HCT116 (cell line): ENCODE data around the gene CNPY1. TPM values are rescaled to one million over a fixed set of nuclear protein-coding genes. Genes with fewer than 3 reads are reported as not detected.

Experiments used
- ATAC-seq: fragments of 200-7000 bp; cut with Tn5 transposase; 2 replicates; pipeline ENCODE4 v1.9.1; 2020; ENCODE audit warnings: mild to moderate bottlenecking, moderate library complexity
- BruUV-seq: library from RNA; stranded (reverse); fragments of 400-500 nt; replicated peaks from 2 replicates; lab custom pipeline; 2021; lab: Mats Ljungman, UMichigan
- CTCF ChIA-PET: fragments of 300-600 bp; sonication (Branson Sonifier 250); formaldehyde crosslinking; loops from one replicate; lab custom pipeline; 2021; ENCODE audit warnings: antibody characterized with exemption; lab: Charles Lee
- POLR2A ChIA-PET: fragments of 300-600, 350-600 bp; sonication (Branson Sonifier 250); formaldehyde crosslinking; loops from one replicate; lab custom pipeline; 2021; ENCODE audit warnings: antibody characterized with exemption; lab: Charles Lee
- RAD21 ChIA-PET, 2 experiments: fragments of 300-600 bp; sonication (Branson Sonifier 250); formaldehyde crosslinking; loops; one replicate each; lab custom pipeline; 2023; ENCODE audit warnings: low total read pairs in 2 of 2; ENCODE audit not compliant: uncharacterized antibody in 2 of 2, unreplicated experiment in 2 of 2, low non-redundant PET in 1 of 2; lab: Charles Lee
- DNase-seq: peaks from one replicate; pipeline ENCODE4 v3.0.0-alpha.2; 2010; ENCODE audit warnings: low read depth, low spot score
- H2AFZ ChIP-seq: fragments of 200-600 bp; shearing (Covaris generic), sonication (generic); 2 replicates; pipeline ENCODE4 v1.6.1; 2017; ENCODE audit warnings: low read depth, mixed run types, mixed read lengths, antibody characterized with exemption, low read length; ENCODE audit not compliant: poor library complexity, severe bottlenecking
- H3K27ac ChIP-seq: 2 replicates; pipeline ENCODE4 v1.5.1; 2012; ENCODE audit warnings: low read depth, low read length
- H3K27me3 ChIP-seq: fragments of 200-600 bp; sonication (generic); 2 replicates; pipeline ENCODE4 v1.6.1; 2016; ENCODE audit warnings: mixed run types, low read length, mixed read lengths; ENCODE audit not compliant: insufficient read depth
- H3K36me3 ChIP-seq, 2 experiments: fragments of 200-500 bp in 1 of 2; fragments of 200-600 bp in 1 of 2; sonication (Bioruptor generic) in 1 of 2; sonication (generic) in 1 of 2; 2 replicates each; pipeline versions ENCODE4 v1.5.1 to v1.6.1; 2014 to 2016; ENCODE audit warnings: low read length in 2 of 2, inconsistent platforms in 1 of 2, mixed read lengths in 1 of 2, mixed run types in 1 of 2; ENCODE audit not compliant: insufficient read depth in 2 of 2, control insufficient read depth in 1 of 2
- H3K4me1 ChIP-seq, 2 experiments: fragments of 200-600 bp in 1 of 2; sonication (generic) in 1 of 2; 2 replicates each; pipeline versions ENCODE4 v1.5.1 to v1.6.1; 2012 to 2017; ENCODE audit warnings: low read length in 2 of 2, inconsistent platforms in 1 of 2, mild to moderate bottlenecking in 1 of 2, mixed read lengths in 1 of 2, mixed run types in 1 of 2, moderate library complexity in 1 of 2; ENCODE audit not compliant: insufficient read depth in 2 of 2, control insufficient read depth in 1 of 2
- H3K4me2 ChIP-seq: fragments of 200-600 bp; sonication (generic); 2 replicates; pipeline ENCODE4 v1.6.1; 2017; ENCODE audit warnings: mixed run types, low read length, mixed read lengths
- H3K4me3 ChIP-seq, 2 experiments: fragments of 200-600 bp in 1 of 2; sonication (generic) in 1 of 2; replicated peaks in 1 of 2; 2 replicates each; pipeline ENCODE4 v1.5.1; 2011 to 2016; ENCODE audit warnings: low read length in 2 of 2, control low read depth in 1 of 2, low read depth in 1 of 2, mild to moderate bottlenecking in 1 of 2, mixed read lengths in 1 of 2, mixed run types in 1 of 2
- H3K79me2 ChIP-seq: fragments of 200-600 bp; sonication (generic); 2 replicates; pipeline ENCODE4 v1.6.1; 2017; ENCODE audit warnings: mild to moderate bottlenecking, mixed run types, low read length, moderate library complexity, mixed read lengths; ENCODE audit not compliant: insufficient read depth
- H3K9ac ChIP-seq: fragments of 200-600 bp; sonication (generic); 2 replicates; pipeline ENCODE4 v1.6.1; 2016; ENCODE audit warnings: low read length, mixed read lengths
- H3K9me2 ChIP-seq: fragments of 200-600 bp; sonication (generic), shearing (Covaris generic); 2 replicates; pipeline ENCODE4 v1.6.1; 2017; ENCODE audit warnings: mixed run types, mild to moderate bottlenecking, moderate library complexity; ENCODE audit not compliant: insufficient read depth
- H3K9me3 ChIP-seq, 2 experiments: fragments of 200-500 bp in 1 of 2; fragments of 200-600 bp in 1 of 2; sonication (Bioruptor generic) in 1 of 2; sonication (generic) in 1 of 2; 2 replicates each; pipeline ENCODE4 v1.6.1; 2014 to 2017; ENCODE audit warnings: low read length in 2 of 2, mixed read lengths in 2 of 2, inconsistent platforms in 1 of 2, low read depth in 1 of 2, mild to moderate bottlenecking in 1 of 2, mixed run types in 1 of 2, moderate library complexity in 1 of 2; ENCODE audit not compliant: control insufficient read depth in 1 of 2, insufficient read depth in 1 of 2
- H4K20me1 ChIP-seq: fragments of 200-600 bp; sonication (generic), shearing (Covaris generic); 2 replicates; pipeline ENCODE4 v1.6.1; 2017; ENCODE audit warnings: mixed run types, mild to moderate bottlenecking, moderate library complexity; ENCODE audit not compliant: insufficient read depth
- ATF3 ChIP-seq: IDR thresholded peaks from 2 replicates; pipeline ENCODE4 v1.6.1; 2012
- CTCF ChIP-seq, 3 experiments: fragments of 200-600 bp in 1 of 3; sonication (generic) in 1 of 3; IDR thresholded peaks in 2 of 3; conservative IDR thresholded peaks in 1 of 3; 2 replicates each; pipeline ENCODE4 v1.5.1; 2012 to 2017; ENCODE audit warnings: low read depth in 2 of 3, low read length in 2 of 3, antibody characterized with exemption in 1 of 3, borderline replicate concordance in 1 of 3, control low read depth in 1 of 3, mild to moderate bottlenecking in 1 of 3, mixed read lengths in 1 of 3, mixed run types in 1 of 3, moderate library complexity in 1 of 3; ENCODE audit not compliant: insufficient read depth in 1 of 3
- FOSL1 ChIP-seq: IDR thresholded peaks from 2 replicates; pipeline ENCODE4 v1.6.1; 2012; ENCODE audit warnings: low read depth
- REST ChIP-seq: IDR thresholded peaks from 2 replicates; pipeline ENCODE4 v1.6.1; 2012; ENCODE audit warnings: low read depth
- SP1 ChIP-seq: IDR thresholded peaks from 2 replicates; pipeline ENCODE4 v1.6.1; 2012; ENCODE audit warnings: low read depth
- ZBTB33 ChIP-seq: IDR thresholded peaks from 2 replicates; pipeline ENCODE4 v1.6.1; 2011; ENCODE audit warnings: mild to moderate bottlenecking, low read length, moderate library complexity; ENCODE audit not compliant: insufficient replicate concordance; ENCODE audit errors: extremely low read depth
- ZNF274 ChIP-seq: fragments of 200-500 bp; sonication (Bioruptor generic); IDR thresholded peaks from 2 replicates; pipeline ENCODE4 v1.6.1; 2014; ENCODE audit warnings: mild to moderate bottlenecking, low read depth, low read length, inconsistent platforms
- intact Hi-C: fragments of 100-400 bp; cut with micrococcal nuclease; formaldehyde crosslinking; loops from 2 replicates; pipeline ENCODE4 v1.10.0; 2022
- total RNA-seq: library from RNA; stranded (reverse); gene quantifications from one replicate; pipeline ENCODE4 v1.2.1, GENCODE V29; 2021; ENCODE audit not compliant: unreplicated experiment

The CNPY1 gene
- total RNA-seq, 1 experiment from 2014 or later = not detected

GRCh38 chr7:155531681-155532080 lies 14.7 kb downstream of the CNPY1 start:
- no peak overlapping the region for H2AFZ ChIP-seq
- RAD21 ChIA-PET = no interaction called here
- peaks cover 13% of the 10 kb centered on the region; the same call in 1 of the 2 replicates for H3K27me3 ChIP-seq
- BruUV-seq = no TSS peak
- intact Hi-C loops = loop anchor here (10.0 kb wide), 2 partner anchors 117 to 147 kb away; no protein-coding TSS in a partner anchor
- POLR2A ChIA-PET = no interaction called here
- ATAC-seq (no peak), DNase-seq (no peak)
- H3K9me2 ChIP-seq = no peaks in the 10 kb centered on the region
- CTCF ChIA-PET = no interaction called here
- no peak for TF ChIP-seq ZBTB33
- H3K9me3 ChIP-seq = no peaks in the 10 kb centered on the region
- no peak overlapping the region for H3K27ac ChIP-seq
- H4K20me1 ChIP-seq = no peaks in the 10 kb centered on the region
- H3K4me3 ChIP-seq = no peak overlapping the region
- H3K9ac ChIP-seq = no peak overlapping the region
- H3K79me2 ChIP-seq = no peaks in the 10 kb centered on the region
- H3K4me2 ChIP-seq = no peak overlapping the region
- H3K36me3 ChIP-seq = no peaks in the 10 kb centered on the region
- no peaks in the 10 kb centered on the region for H3K4me1 ChIP-seq

GRCh38 chr7:155530601-155531000 lies 15.8 kb downstream of the CNPY1 start:
- intact Hi-C loops = loop anchor here (10.0 kb wide), 2 partner anchors 116 to 146 kb away; no protein-coding TSS in a partner anchor

More at GRCh38 chr7:155530601-155531000, 15.8 kb downstream of the CNPY1 start:
- H3K4me1 ChIP-seq = no peaks in the 10 kb centered on the region
- H3K36me3 ChIP-seq = no peaks in the 10 kb centered on the region
- H3K4me2 ChIP-seq = no peak overlapping the region
- ChIA-PET CTCF (no interaction called here), POLR2A (no interaction called here), RAD21 (no interaction called here)
- ATAC-seq (no peak), DNase-seq (no peak)
- BruUV-seq = no TSS peak
- no peaks in the 10 kb centered on the region for H3K9me3 ChIP-seq
- no peaks in the 10 kb centered on the region for H4K20me1 ChIP-seq
- H3K9me2 ChIP-seq = no peaks in the 10 kb centered on the region
- H3K27ac ChIP-seq = no peak overlapping the region
- TF ChIP-seq CTCF (IDR thresholded peaks at IDR 0.05 in 2 of 3, conservative IDR thresholded peaks at IDR 0.05 in 1 of 3; ENCODE audit: borderline replicate concordance in 1 of 3, insufficient read depth in 1 of 3, low read depth in 2 of 3, low read length in 2 of 3) (no peak), ZNF274 (no peak), REST (no peak), SP1 (no peak), FOSL1 (no peak), ATF3 (no peak)
- H2AFZ ChIP-seq = no peak overlapping the region
- no peaks in the 10 kb centered on the region for H3K79me2 ChIP-seq
- peaks cover 12% of the 10 kb centered on the region; the same call in 1 of the 2 replicates for H3K27me3 ChIP-seq
- H3K9ac ChIP-seq = no peak overlapping the region
- no peak overlapping the region for H3K4me3 ChIP-seq
